ENCODE data around the gene FEV. TPM values are rescaled to one million over a fixed set of nuclear protein-coding genes. Genes with fewer than 3 reads are reported as not detected.

Gene FEV
- total and polyA plus RNA-seq, 2 donors (not counting 3 experiments of a cell fraction or from before 2014, with no cell fraction given) = not detected

DNA sequence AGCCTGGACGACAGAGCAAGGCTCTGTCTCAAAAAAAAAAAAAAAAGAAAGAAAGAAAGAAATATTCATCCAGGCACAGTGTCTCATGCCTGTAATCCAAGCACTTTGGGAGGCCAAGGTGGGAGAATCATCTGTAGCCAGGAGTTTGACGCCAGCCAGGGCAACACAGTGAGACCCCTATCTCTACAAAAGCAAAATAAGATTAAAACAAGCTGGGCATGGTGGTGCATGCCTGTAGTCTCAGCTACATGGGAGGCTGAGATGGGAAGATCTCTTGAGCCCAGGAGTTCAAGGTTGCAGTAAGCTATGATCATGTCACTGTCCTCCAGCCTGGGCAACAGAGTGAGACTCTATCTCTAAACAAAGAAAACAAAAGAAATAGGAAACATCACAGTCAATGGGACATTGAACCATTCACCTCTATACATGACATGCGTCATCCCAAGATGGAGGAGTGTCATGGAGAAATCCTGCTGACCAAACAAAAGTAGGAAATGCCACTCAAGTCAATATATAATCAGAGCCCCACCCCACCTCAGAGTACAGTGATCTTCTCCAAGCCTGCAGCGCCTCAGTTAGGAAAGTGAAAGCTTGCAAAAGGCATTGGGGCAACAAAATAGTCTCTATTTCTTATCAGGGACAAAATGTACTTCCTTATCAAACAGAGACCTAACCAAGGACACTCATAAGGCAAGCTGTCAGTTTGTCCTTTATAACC is 9.8 kb downstream of the FEV start:
- dilution Hi-C loops (cut with MboI; ENCODE audit: extremely low pct_ligation_motif_present, low sequenced_read_pairs) (no loop called here), intact Hi-C loops (cut with micrococcal nuclease) (no loop called here)
- H4K20me1 ChIP-seq (replicated peaks; ENCODE audit: control insufficient read depth, extremely low read depth, insufficient read depth, low read length) = no peaks in the 10 kb centered on the region
- H3K9ac ChIP-seq (replicated peaks; ENCODE audit: extremely low read depth, insufficient read depth, low read length) = no peak overlapping the region
- H3K27ac ChIP-seq (ENCODE audit: insufficient read depth, low read depth, low read length) = no peak overlapping the region
- no peaks in the 10 kb centered on the region for H3K36me3 ChIP-seq (ENCODE audit: control insufficient read depth in 2 of 2, extremely low read depth in 1 of 2, insufficient read depth in 2 of 2, low read length in 2 of 2)
- H3K79me2 ChIP-seq (ENCODE audit: control insufficient read depth, insufficient read depth, low read length) = no peaks in the 10 kb centered on the region
- H3K9me3 ChIP-seq (replicated peaks; ENCODE audit: control insufficient read depth, insufficient read depth, low read length) = no peaks in the 10 kb centered on the region
- DNase-seq (ENCODE audit: low read depth, low spot score) = no peak
- peaks cover 18 to 26% of the 10 kb centered on the region in 2 experiments for H3K27me3 ChIP-seq (ENCODE audit: control insufficient read depth in 2 of 2, insufficient read depth in 2 of 2, low read length in 2 of 2)
- BruUV-seq (replicated peaks) = no TSS peak
- CTCF ChIA-PET = interaction anchor here (0.7 to 2.4 kb wide), 8 partner anchors 10 to 180 kb away, joined by 3 to 6 read pairs (median 3); no protein-coding TSS in a partner anchor
- no peaks in the 10 kb centered on the region for H3K4me1 ChIP-seq (ENCODE audit: control insufficient read depth, extremely low read depth, insufficient read depth, low read length)
- no peak for FAIRE-seq
- no peak overlapping the region for H2AFZ ChIP-seq (ENCODE audit: low read depth, low read length)
- no peak overlapping the region for H3K4me2 ChIP-seq (ENCODE audit: insufficient read depth, low read length)
- POLR2A ChIA-PET = no interaction called here
- H3K9me1 ChIP-seq (replicated peaks; ENCODE audit: control insufficient read depth, extremely low read depth, insufficient read depth, low read length) = no peaks in the 10 kb centered on the region
- no peak for TF ChIP-seq FOS (IDR thresholded peaks at IDR 0.05; ENCODE audit: borderline replicate concordance, insufficient read depth, low read length)
- H3K4me3 ChIP-seq (replicated peaks in 1 of 3; ENCODE audit: insufficient read depth in 1 of 3, low read depth in 1 of 3, low read length in 3 of 3) = no peak overlapping the region

DNA sequence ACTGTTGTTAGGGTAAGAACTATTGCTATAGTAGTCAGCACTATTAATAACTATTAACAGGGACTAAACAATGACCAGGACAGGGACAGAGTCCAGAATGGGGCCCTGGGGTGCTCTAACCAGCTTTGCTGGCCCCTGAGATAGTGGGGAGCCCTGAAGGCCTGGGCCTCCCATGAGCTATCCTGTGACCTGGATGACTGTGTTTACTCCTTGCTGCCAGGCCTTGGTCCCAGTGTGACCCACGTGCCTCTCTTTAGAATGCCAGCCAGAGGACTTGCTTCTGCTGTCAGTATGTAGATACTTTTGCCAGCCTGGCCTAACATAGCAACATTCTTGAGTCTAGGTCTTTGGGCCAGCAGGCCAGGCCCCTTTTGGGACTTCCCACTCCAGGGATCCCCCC is 14.1 kb downstream of the FEV start:
- FAIRE-seq = no peak
- Histone ChIP-seq H3K4me3 (replicated peaks in 1 of 3; ENCODE audit: insufficient read depth in 1 of 3, low read depth in 1 of 3, low read length in 3 of 3) (no peak overlapping the region), H3K79me2 (ENCODE audit: control insufficient read depth, insufficient read depth, low read length) (no peaks in the 10 kb centered on the region), H3K9me1 (replicated peaks; ENCODE audit: control insufficient read depth, extremely low read depth, insufficient read depth, low read length) (no peaks in the 10 kb centered on the region), H3K36me3 (ENCODE audit: control insufficient read depth in 2 of 2, extremely low read depth in 1 of 2, insufficient read depth in 2 of 2, low read length in 2 of 2) (no peaks in the 10 kb centered on the region), H3K4me2 (ENCODE audit: insufficient read depth, low read length) (no peak overlapping the region), H3K27me3 (ENCODE audit: control insufficient read depth in 2 of 2, insufficient read depth in 2 of 2, low read length in 2 of 2) (peaks cover 11 to 16% of the 10 kb centered on the region in 2 experiments), H3K4me1 (ENCODE audit: control insufficient read depth, extremely low read depth, insufficient read depth, low read length) (no peaks in the 10 kb centered on the region), H3K27ac (ENCODE audit: insufficient read depth, low read depth, low read length) (no peak overlapping the region), H3K9me3 (replicated peaks; ENCODE audit: control insufficient read depth, insufficient read depth, low read length) (no peaks in the 10 kb centered on the region), H4K20me1 (replicated peaks; ENCODE audit: control insufficient read depth, extremely low read depth, insufficient read depth, low read length) (no peaks in the 10 kb centered on the region), H3K9ac (replicated peaks; ENCODE audit: extremely low read depth, insufficient read depth, low read length) (no peak overlapping the region), H2AFZ (ENCODE audit: low read depth, low read length) (no peak overlapping the region)
- dilution Hi-C loops (cut with MboI; ENCODE audit: extremely low pct_ligation_motif_present, low sequenced_read_pairs) (no loop called here), intact Hi-C loops (cut with micrococcal nuclease) (no loop called here)
- TF ChIP-seq FOS (IDR thresholded peaks at IDR 0.05; ENCODE audit: borderline replicate concordance, insufficient read depth, low read length) (no peak), JUN (IDR thresholded peaks at IDR 0.05; ENCODE audit: borderline replicate concordance, insufficient read depth, insufficient read length, low read depth) (no peak), POLR2A (IDR thresholded peaks at IDR 0.05; ENCODE audit: low read depth, low read length) (no peak), EZH2 (IDR thresholded peaks at IDR 0.05; ENCODE audit: borderline replicate concordance, low read depth, low read length, severe bottlenecking) (no peak)
- TF ChIP-seq, protein P1, sequence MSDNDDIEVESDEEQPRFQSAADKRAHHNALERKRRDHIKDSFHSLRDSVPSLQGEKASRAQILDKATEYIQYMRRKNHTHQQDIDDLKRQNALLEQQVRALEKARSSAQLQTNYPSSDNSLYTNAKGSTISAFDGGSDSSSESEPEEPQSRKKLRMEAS (IDR thresholded peaks at IDR 0.05; ENCODE audit: insufficient read depth, insufficient read length) = no peak
- TF ChIP-seq, protein P2, sequence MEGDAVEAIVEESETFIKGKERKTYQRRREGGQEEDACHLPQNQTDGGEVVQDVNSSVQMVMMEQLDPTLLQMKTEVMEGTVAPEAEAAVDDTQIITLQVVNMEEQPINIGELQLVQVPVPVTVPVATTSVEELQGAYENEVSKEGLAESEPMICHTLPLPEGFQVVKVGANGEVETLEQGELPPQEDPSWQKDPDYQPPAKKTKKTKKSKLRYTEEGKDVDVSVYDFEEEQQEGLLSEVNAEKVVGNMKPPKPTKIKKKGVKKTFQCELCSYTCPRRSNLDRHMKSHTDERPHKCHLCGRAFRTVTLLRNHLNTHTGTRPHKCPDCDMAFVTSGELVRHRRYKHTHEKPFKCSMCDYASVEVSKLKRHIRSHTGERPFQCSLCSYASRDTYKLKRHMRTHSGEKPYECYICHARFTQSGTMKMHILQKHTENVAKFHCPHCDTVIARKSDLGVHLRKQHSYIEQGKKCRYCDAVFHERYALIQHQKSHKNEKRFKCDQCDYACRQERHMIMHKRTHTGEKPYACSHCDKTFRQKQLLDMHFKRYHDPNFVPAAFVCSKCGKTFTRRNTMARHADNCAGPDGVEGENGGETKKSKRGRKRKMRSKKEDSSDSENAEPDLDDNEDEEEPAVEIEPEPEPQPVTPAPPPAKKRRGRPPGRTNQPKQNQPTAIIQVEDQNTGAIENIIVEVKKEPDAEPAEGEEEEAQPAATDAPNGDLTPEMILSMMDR (IDR thresholded peaks at IDR 0.05; ENCODE audit: extremely low read depth in 1 of 2, insufficient read depth in 1 of 2, low read depth in 1 of 2, low read length in 2 of 2) = no peak
- ChIA-PET CTCF (interaction anchor here (0.9 to 2.3 kb wide), 2 partner anchors 9 to 59 kb away, joined by 3 to 20 read pairs; no protein-coding TSS in a partner anchor), POLR2A (no interaction called here)
- no peak for DNase-seq (ENCODE audit: low read depth, low spot score)
- no TSS peak for BruUV-seq (replicated peaks)
